Activated CD4-positive, alpha-beta T cell treated with anti-CD3 and anti-CD28 coated beads for 48 hours (primary cell): ENCODE results near the gene PDPR.
"Not testable (repeated sequence)": the region's sequence is repeated elsewhere in the genome, so short reads cannot be mapped to it uniquely, and the experiment has no call there.

Experiments
- DNase-seq: peaks from one replicate; pipeline ENCODE4 v3.0.0-alpha.2; 2020

PDPR gene

DNA sequence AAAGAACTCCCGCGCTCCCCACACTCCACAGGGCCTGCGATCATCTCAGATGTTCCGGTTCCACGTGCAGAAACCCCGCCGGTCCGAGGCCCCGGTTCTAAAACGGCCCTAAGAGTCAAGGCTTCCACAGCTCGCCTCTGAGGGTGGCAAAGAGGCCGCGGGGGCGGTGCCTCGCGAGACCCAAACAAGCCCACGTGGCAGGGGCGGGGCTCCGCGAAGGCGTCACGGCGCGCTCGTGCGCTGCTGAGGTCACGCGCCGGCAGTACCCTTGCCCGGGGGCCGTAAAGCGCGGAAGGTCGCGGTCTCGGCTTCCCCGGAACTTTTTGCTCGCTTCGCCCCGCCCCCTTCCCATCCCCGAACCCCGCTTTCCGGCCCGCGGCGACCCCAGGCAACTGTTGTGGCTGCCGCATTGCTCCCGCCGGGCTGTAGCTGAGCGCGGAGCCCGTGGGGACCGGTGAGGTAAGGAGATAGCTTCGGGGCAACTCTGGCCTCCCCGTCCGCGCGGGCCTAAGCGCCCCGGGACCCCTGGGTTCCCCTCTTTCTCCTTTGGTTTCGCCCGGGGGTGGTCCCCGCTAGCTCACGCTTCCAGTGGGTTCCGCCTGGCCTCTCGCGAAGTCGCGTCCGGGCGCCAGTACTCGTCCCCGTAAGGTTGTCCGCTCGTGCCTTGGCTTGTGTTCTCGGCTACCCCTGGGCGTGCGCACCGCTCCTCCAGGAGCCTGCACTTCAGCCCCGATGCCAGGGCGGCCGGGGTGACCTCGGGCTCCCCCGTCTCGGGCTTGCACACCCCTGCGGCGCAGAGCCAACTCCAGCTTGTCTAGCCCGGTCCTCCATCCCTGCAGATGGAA lies at the start of gene PDPR:
Gene PDPR, plus strand, starts transcription at position 351 of the 845 bp plus-strand sequence. CDS start 6,161 bp downstream, outside the sequence.
- peak; percentile 96 for DNase-seq

DNA sequence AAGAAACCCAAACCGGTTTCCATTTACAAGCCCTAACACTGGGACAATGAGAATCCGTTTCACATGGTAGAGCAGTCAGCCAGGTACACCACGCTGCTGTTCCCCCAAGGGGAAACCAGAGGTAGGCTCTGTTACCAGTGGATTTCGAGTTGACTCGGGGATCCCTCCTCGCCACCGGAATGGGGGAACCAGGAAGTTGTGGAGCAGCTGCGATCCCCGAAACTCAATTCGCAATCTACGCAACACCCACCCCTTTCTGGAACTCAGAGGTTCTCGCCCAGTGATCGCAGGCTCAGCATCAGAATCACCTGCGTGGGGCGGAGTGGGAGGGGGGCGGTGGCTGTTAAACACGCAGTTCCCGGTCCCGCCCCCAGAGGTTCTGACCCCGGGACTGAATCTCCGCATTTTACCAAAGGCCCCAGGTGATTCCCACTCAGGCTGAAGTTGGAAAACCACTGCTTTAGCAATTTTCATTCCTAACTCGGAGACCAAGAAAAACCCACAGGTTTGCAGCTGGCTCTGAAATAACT lies 49.2 kb upstream of the PDPR start:
- peak; percentile 68 for DNase-seq

DNA sequence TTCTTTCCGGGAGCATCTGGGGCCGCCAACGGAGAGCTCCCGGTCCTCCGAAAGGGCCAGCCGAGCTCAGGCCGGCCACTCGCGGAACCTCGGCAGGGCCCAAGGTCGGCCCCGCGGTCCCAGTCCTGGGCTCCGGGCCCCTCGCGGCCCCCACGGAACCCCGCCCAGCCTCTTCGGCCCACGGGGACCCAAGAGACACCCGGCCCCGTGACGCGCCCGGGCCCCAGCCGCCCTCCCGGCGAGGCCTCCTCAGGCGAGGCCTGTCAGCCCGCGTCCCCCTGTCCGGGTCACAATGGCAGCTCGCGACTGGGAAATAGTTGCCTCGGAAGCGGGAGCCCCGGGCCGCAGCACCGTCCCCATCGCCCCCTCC lies 48.8 kb upstream of the PDPR start:
- DNase-seq, result not testable (repeated sequence)

DNA sequence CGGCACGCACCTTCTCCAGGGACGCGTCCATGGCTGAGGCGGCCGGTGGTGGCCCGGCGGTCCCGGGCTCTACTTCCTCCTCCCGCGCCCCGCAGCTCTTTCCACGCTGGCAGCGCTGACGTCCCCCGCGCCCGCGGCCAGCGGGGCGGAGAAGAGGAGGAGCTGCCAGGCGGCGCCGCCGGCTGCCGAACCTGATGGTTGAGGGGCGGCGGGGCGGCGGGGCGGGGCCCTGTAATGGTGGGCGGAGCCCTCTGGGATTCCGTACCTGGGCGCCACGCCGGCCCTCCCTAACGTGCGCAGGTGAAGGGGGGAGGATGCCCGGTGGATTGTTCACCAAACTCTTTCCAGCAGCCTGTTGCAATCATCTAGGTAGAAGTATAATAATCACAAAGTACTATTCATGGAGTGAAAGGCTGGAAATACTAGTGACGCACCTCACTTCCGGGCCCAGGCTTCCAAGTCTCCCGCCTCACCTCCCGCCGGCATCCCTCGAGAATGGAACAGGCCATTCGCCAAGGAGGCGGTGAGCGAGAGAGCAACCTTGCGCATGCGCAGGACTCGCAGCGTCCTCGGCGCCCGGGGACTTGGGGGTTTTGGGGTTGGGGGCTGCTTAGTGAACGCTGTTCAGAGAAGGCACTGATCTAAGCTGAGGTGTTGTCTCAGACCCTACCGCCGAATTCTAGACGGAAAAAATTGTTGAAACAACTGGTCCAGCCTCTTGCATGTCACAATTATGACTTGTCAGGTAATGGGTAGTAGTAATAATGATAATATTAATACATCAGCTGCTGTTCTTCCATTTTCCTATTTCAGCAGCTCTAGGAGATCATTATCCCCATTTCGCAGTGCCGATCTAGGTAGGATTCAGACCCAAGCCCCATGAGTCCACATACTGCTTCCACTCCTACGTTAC lies 48.1 kb upstream of the PDPR start:
- DNase-seq, result peak; percentile 94

DNA sequence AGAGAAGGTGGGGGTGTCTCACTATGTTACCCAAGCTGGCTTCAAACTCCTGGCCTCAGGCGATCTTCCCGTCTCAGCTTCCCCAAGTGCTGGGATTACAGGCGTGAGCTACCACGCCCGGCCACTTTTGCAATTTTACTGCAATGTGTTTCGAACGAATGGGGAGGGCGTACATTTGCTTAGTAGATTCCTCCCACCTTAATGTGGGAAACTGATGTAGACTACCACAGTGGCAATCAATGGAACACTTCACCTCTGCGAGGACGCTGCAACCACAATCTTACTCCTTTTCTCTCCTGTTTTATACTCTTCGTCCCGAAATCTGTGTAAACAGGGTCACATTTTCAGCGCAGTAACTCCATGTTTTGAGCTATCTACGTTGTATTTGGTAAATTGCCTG lies 47.4 kb upstream of the PDPR start:
- DNase-seq, result not testable (repeated sequence)

DNA sequence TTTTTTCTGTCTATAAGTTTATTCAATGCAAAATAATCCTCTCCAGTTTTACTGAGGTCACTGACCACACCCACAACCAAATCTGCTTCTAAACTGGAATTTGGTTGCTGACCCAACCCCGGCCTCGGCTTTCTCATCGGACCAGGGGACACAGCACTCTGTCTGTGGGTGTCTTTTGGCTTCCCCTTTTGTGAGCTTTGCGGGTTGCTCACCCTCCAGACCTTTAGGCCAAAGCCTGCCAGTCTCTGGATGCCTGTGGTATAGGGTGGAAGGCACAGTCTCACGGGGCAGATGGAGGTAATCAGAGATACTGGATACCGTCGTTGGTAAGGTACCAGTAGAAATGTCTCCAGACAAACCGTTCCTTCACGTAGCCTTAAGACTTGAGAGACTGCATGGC lies 35.1 kb upstream of the PDPR start:
- not testable (repeated sequence) for DNase-seq

DNA sequence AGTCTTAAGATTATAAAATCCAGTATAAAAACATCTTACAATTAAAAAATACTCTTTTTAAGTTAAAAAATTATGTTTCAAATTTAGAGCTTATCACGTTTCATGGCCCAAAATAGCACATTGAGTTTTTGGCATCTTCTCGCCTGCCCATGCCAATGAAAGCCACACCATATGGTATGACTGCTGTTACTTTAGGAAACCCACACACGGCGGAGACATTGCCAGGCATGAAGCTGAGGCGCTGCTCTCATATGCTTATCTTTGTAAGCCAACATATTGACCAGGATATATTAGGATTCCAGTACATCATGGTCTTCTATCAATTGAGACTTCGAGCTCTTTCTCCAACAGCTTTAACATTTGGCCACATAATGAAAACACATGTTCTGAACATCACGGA lies 32.9 kb upstream of the PDPR start:
- DNase-seq, result not testable (repeated sequence)

DNA sequence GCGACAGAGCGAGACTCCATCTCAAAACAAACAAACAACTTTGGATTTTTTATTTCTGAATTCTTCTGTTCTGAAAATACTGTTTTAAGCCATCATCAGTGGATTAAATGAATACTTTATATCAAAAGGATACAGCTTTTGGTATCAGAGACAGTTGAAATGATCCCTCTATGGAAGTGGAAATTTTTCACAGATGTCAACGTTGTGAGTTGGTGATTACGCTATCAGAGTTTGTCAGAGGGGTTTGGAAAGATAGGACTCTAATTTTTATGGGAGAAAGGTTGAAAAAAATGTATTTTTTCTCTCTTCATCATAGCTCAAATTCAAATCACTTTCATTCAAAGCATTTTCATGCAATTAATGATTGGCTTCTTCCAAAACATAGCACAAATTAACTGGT lies 30.2 kb upstream of the PDPR start:
- DNase-seq, result not testable (repeated sequence)

DNA sequence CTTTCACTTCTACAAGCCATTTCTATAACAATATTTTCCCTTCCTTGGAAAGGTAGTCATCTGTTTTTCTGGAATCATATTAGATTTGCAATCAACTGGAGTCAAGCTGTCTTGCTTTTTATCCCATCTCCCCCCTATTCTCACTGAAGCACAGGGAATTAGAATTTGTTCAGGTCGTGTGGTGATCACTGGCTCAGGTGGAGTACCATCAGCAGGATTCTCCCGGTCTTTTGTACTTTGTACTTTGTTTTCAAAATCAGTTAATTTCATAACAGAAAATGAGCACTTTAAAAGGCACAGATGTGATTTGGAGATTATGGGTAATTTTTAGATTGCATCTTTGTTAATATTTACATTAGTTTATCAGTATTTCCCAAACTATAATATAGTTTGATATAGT lies 26.0 kb upstream of the PDPR start:
- not testable (repeated sequence) for DNase-seq

DNA sequence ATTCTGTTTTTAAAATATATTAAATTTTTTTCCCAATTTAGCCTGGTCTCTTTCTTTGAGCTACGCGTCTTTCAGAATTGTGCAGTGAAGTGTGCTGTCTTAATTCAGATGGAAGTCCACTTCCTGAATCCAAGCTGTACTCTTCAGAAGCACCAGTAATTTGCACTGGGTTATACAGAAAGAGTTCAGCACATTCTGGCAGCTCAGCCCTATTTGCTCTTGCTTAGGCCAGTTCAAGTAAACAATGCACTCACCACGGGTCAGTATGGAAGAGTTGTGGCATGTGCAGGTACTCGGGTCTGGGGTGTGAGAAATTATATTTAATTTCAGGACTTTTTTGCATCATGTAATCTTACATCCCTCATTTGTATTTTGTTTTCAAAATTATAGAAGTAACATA lies 25.3 kb upstream of the PDPR start:
- not testable (repeated sequence) for DNase-seq

DNA sequence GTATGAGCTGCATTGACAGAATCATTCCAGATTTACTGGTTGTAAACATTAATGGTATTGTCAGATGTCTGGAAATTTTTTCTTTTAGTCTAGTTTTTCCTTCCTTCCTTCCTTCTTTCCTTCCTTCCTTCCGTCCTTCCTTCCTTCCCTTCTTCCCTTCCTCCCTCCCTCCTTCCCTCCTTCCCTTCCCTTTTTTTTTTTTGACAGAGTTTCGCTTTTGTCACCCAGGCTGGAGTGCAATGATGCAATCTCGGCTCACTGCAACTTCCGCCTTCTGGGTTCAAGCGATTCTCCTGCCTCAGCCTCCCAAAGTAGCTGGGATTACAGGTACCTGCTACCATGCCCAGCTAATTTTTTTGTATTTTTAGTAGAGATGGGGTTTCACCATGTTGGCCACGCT lies 24.8 kb upstream of the PDPR start:
- DNase-seq, result not testable (repeated sequence)

DNA sequence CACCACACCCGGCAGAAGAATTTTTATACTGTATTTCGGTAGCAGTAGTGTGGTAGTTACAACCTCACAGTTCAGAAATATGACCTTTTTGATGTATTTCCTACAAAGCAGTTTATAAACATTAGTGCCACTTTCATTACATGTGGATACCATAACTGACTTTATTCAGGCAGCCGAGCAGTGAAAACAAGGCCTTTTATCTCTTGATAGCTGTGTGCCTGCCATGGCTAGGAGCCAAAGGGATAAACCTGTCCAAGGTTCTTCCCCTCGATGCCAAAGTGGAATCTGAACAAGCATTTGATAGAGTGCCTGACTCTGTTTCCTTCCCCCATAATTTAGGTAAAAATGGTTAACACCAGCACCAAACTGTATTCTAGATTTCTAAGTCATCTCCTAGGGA lies 23.0 kb upstream of the PDPR start:
- DNase-seq, result not testable (repeated sequence)

DNA sequence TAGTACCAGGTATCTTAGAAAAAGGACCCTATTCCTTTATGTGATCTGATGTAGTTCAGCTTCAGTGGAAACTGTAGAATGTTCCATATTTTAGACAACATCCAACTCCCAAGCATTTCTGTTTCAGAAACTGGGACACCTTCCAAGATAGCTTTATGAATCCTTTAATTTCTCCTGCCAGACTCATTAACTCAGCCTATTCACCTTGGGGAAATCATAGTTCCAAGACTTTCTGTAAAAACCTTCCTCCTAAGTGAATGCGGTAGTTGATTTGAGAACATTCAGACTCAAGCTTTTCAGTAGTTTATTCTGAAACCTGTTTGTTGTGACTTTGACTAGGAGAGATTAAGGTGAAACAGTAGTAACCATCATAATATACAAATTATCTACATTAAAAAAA lies 20.0 kb upstream of the PDPR start:
- not testable (repeated sequence) for DNase-seq

DNA sequence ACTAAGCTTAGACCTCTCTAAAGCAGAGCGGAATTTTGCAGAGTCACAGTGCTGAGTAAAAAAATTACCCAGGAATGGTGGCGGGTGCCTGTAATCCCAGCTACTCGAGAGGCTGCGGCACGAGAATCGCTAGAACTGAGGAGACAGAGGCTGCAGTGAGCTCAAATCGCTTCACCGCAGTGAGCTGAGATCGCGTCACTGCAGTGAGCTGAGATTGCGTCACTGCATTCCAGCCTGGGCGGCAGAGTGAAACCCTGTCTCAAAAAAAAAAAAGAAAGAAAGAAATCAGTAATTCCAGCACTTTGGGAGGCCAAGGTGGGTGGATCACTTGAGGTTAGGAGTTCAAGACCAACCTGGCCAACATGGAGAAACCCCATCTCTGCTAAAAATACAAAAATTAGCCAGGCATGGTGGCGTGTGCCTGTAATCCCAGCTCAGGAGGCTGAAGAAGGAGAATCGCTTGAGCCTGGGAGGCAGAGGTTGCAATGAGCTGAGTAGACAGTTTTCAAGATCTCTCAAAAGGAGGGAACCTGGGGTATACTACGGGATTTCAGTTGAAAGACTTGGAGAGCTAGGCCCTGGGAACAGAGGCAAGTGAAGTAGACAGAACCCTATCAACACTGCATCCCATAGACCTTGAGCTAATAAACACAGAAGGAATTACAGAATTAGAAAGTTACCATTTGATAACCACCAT lies 4.4 kb upstream of the PDPR start:
- DNase-seq, result not testable (repeated sequence)

DNA sequence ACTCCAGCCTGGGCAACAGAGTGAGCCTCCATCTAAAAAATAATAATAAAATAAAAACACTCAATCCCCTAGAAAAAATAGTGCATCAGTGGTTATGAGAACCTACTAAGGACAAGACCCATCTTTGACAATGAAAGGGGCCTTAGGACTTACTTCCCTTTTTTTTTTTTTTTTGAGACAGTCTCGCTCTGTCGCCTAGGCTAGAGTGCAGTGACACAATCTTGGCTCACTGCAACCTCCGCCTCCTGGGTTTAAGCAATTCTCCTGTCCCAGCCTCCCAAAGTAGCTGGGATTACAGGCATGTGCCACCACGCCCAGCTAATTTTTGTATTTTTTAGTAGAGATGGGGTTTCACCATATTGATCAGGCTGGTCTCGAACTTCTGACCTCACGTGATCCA lies 2.0 kb upstream of the PDPR start:
- DNase-seq, result not testable (repeated sequence)

DNA sequence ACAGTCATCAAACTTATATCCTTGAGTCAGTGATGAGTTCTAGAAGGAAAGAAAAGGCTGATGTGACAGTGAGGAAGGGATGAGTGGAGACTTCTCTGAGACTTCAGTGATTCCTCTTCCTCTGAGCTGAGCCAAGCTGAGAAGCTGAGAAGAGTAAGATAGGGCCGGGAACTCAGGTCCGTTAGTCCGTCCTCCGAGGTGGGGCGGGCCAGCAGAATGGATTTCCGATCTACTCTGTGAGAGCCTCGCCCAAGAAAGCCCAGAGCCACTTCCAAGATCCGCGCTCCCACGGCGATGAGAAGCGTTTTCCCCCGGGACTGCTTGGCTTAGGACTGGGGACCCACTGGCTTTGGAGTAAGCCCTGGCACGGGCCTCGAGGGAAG lies 542 bp upstream of the PDPR start:
- DNase-seq, result not testable (repeated sequence)

DNA sequence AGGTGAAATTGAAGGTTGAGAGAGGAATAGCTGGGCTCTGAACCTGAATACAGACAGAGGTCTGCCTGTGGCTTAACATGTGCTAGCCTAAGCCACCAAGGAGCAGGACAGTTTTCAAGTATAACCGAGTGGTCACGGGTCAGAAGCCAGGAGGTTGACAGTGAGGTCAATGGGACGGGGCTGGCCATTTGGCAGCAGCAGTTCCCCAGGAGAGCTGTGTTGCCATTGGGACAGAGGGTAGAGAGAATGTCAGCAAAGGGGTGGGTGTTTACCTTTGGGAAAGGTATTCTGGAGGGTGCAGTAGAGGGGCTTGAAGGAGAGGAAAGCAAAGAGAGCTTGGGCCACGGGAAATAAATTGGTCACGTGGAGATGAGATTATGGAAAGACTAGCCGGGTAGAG lies 4.2 kb downstream of the PDPR start:
- DNase-seq, result not testable (repeated sequence)

DNA sequence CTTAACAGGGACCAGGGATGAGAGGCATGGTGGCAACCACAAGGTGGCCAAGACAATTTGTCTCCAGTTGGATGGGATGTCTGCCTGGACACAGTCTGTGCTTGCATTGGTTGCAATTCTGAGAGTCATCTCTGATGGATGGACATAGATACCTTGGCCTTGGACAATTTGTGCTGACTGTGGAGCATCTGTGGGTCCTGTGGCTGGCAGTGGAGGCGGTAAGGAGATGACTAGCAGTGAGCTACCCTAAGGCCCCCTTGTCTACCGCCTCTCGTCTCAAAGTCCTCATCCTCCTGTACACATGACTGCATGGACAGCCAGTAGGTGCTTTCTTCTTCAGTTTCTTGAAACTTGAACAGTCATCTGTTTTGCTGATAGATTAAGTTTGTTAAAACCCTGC lies 4.6 kb downstream of the PDPR start:
- DNase-seq, result not testable (repeated sequence)

DNA sequence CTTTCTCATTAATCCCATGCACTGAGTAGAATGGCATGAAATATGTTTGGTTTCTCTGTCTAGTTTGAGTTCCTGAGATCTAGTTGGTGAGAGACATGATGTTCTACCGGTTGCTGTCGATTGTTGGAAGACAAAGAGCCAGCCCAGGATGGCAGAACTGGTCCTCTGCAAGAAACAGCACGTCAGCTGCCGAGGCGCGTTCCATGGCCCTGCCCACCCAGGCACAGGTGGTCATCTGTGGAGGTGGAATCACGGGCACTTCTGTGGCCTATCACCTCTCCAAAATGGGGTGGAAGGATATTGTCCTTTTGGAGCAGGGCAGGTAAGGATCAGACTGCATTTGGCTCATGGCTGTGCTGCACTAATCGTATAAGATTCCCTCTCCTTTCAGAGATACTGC lies 6.3 kb downstream of the PDPR start:
- not testable (repeated sequence) for DNase-seq

DNA sequence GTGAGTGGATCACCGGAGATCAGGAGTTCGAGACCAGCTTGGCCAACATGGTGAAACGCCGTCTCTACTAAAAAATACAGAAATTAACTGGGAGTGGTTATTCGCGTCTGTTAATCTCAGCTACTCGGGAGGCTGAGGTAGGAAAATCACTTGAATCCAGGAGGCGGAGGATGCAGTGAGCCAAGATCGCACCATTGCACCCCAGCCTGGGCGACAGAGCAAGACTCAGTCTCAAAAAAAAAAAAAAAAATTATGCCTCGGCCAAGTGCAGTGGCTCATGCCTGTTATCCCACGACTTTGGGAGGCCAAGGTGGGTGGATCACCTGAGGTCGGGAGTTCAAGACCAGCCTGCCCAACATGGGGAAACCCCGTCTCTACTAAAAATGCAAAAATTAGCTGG lies 9.7 kb downstream of the PDPR start:
- not testable (repeated sequence) for DNase-seq

DNA sequence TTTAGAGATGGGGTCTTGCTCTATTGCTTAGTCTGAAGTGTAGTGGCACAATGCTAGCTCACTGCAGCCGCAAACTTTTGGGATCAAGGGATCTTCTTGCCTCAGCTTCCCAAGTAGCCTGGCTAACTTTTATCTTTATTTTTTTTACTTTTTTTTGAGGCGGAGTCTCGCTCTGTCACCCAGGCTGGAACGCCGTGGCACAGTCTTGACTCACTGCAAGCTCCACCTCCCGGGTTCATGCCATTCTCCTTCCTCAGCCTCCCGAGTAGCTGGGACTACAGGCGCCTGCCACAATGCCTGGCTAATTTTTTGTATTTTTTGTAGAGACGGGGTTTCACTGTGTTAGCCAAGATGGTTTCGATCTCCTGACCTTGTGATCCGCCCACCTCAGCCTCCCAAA lies 12.1 kb downstream of the PDPR start:
- DNase-seq, result not testable (repeated sequence)

DNA sequence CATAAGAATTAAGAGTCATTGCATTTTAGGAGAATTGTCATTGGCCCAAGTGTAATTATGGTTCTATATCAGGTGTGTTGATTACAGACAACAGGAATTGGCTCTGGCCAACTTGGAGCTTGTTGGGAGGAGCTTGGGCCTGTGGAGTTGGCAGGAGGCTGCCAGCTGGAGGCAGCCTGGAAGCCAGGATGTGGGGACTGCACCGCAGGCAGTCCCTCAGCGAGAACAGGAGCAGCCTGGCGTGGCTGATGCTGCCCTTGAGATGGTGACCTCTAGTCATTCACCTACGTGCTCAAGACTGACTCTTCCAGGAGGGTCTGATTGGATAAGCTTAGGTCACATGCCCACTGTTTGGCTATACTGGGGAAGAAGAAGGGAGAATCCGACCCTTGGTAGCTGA lies 13.6 kb downstream of the PDPR start:
- not testable (repeated sequence) for DNase-seq

DNA sequence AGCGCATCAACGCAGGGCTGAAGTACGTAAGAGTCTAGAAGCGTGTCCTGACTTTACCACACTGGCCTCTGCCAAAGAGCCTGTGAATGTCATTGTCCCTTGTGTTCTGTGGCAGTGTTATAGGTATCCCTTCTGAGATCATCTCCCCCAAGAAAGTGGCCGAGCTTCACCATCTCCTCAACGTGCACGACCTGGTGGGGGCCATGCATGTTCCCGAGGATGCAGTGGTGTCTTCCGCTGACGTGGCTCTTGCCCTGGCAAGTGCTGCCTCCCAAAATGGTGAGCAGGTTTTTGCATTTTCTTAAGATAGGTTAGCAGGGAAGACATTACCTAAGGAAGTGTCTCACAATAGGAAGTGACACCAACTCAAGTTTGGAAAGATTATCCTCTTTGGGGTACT lies 14.7 kb downstream of the PDPR start:
- not testable (repeated sequence) for DNase-seq
